Activated T-cell treated with anti-CD3 and anti-CD28 coated beads, Interleukin-2, amount 50 U/mL, for 48 hours (primary cell): ENCODE results near the gene THOC6.

Experiments
- DNase-seq, 2 experiments: peaks; one replicate each; pipeline ENCODE4 v3.0.0-alpha.2; 2020

THOC6 gene

DNA sequence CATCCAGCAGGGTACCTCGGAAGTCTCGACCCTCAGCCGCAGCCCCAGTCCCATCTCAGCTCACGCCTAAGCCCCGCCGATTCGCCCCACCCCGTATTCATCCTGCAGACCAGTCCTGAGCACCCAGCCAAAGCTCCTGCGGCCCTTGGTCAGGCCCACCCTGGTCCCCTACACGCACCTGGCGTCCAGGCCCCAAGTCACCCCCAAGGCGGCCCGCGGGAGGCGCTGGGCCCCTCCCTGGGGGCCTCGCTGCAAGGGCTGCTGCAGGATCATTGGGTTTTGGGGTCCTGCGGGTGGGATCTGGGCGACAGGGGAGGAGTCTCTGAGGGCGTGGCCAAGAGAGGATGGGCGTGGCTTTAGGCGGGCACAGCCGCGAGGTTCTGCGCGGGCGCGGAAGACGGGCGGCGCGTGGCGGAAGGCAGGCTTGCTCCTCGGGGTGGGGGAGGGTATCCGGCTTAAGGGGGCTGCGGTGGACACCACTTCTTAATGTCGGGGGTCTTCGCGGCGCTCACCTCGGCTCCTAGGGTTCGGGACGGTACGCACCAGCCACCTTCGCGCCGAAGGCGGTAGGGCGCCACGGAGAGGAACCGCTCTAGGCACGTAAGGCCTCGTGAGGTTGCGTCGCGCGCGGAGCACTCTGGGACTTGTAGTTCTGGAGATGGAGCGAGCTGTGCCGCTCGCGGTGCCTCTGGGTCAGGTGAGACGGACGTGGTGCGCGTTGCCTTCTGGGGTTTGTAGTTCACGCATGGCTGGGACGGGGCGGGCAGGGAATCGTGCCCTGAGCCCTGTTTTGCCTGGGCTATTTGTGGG is at the start of gene THOC6, which contains the start of gene HCFC1R1:
TSS of gene THOC6 (plus strand) at position 367 of the 810 bp plus-strand sequence. CDS start at position 659, 292 bp downstream.
TSS of gene HCFC1R1 (minus strand) at position 274 of the 810 bp plus-strand sequence. CDS start at position 273, 1 bp downstream.
- peak; percentile 97 for DNase-seq

DNA sequence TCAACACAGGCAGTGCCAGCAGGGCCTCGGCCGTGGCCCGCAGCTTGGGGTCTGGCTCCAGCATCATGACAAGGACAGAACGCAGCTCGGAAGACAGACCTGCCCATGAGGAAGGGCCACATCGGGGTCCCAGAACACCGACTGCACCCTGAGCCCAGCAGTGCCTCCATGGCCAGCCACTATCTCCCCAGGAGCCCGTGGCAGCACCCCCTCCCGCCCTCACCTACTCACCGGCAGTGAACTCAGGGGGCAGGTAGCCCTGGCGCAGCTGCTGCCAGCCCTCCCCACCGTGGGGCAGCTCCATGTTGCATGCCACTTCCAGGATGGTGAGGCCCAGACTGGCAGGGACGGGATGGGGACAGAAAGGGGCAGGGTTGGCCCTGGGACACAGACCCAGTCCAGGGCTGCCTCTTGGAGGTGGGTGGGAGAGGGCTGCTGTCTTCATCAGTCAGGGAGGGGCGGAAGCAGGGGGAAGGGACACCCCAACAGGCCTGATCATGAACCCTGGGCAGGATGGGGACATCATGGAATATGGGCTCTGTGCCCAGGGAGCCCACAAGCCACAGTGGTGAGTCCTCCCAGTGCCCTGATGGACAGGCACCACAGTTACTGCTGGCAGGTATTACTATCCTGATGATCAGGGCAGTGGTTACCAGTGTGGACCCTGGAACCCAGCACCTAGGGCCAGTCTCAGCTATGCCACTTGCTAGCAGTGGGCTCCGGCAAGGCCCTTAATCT is 49.3 kb upstream of the THOC6 start:
- no peak for DNase-seq

DNA sequence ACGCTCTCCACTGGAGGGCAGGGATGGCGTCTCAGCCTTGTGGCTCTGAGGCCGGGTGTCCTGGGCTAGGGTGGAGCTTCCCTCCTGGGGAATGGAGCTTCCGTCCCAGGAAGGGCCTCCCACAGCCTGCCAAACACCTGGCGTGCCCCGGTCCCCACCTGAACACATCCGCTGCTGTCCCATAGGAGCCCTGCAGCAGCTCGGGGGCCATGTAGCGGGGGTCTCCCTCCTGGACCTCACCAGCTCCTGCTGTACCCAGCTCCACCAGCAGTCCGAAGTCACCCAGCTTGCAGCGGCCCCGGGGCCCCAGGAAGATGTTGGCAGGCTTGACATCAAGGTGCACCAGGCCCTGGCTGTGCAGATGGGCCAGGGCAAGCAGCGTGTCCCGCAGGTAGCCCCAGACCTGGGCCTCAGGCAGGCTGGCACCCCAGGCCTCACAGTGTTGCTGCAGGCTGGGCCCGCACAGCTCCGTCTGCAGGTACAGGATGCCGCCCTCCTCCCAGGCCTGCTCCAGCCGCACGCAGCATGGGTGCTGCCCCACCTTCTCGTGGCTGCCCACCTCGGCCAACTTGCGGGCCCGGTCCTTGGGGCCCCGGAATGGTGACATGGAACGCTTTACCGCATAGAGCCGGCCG is 48.6 kb upstream of the THOC6 start:
- DNase-seq: no peak

DNA sequence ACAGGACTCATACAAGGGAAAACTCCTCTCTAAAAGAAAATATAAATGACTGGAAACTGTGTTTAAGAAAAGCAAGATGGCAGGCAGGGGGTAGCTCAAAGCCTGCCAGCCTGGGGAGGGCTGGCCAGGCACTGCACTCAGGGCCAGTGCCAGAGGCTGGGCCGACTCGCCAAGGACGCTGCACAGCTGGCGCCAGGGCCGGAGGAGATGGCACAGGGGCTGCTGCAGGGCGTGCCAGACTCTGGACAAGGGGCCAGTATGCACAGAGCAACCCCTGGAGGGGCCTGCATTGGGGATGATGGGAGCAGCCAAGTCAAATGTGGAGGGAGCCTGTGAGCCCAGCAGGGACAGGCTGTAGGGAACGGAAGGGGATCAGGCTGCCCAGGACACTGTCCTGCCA is 47.6 kb upstream of the THOC6 start:
- no peak for DNase-seq

DNA sequence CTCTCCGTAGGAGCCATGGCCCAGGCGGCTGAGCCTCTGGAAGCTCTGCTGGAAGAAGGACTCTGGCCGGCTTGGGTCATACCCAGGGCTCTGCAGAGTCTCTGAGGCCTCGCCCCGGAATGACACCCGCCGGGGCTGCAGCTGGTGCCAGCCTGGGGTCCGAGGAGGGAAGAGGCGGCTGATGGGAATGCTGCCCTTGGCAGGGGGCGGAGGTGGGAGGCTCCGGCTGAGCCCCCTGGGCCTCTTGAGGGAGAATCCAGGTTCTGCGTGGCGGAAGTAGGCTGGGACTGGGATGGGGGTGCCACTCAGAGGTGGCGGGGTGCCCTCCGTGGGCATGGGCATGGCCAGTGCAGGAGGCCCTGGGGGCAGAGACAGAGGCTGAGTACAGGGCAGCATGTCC is 47.2 kb upstream of the THOC6 start:
- no peak for DNase-seq

DNA sequence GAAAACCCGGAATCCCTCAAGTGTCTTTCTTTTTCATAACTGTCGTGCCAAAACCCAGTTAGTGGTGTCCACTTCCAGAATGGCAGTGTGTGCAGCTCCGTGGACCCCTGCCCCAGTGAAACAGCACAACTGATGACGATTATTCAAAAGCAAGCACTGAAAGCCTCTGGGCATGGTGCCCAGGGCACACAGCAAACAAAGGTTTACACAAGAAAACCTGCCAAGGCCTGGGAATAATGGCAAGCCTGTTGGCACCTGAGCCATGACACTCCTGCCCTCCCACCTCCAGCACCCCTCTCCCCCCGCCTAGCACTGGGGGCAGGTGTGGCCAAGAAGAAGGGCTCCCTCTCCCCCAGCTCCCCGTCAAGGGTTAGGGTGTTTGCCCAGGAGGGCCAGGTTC is 46.4 kb upstream of the THOC6 start:
- DNase-seq: no peak

DNA sequence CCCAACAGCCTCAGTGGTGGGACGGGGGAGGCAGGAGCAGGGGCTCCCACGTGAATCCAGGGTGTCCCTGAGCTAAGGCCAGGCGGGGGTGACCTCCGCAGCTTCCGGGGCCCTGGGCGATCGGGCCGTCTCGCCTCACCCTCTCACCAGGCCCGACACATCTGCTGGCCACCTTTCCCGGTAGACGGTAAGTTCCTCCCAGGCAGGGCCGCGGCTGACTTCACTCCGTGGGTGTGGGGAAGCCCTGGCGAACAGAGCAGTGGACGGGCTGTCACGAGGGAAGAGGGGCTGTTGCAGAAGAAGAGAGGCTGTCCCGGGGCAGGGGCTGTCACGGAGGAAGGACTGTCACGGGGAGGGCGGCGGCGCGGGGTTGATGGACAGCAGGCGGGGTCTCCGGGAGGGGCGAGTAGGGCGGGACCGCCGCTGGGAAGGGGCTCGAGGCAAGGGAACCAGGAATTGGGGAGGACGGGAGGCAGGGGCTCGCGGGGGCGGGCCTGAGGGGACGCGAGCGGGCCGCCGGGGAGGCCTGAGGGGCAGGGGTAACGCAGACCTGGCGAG is 44.1 kb upstream of the THOC6 start:
- peak; percentile 60 to 62 for DNase-seq

DNA sequence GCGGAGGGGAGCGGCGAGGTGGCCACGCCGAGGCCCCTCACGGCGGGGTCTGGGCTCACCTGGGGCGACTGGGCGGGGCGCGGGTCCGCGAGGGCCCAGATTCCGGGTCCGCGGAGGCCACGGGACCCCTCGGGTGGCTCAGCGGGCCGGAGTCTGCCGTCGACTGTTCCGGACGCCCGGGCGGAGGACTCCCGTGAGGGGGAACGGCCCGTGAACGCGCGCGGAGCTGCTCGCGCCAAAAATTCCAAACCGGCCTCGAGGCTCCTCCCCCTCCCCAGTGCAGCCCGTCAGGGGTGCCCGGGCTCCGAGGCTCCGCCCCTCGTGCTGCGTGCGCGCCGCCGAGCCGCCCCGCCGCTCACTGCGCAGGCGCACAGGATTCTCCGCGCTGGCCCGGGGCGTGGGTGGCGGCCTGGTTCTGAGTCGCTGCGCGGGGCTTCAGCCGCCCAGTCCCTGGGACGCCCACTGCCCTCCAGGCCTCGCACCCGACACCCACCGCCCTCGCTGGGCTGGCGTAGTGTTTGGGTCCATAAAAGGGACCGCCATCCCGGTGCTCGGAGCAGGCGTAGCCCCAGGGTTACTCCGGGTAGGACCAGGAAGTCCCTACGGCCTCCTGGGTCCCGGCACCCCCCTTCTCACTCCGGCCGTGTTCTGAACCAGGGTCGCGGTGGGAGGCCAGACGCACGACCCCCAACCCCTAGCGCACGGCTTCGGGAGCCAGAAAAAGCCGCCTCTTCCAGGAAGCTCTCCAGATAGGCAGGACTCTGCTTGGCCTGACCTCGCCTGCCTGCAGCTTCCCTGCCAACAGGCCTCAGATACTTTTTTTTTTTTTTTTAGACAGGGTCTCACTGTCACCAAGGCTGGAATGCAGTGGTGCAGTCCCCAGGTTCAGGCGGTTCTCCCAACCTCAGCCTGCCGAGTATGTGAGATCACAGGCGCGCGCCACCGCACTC is 43.3 kb upstream of the THOC6 start, which contains the start of gene PKMYT1:
TSS of gene PKMYT1 (minus strand) at position 220 of the 950 bp plus-strand sequence. CDS start 789 bp downstream, outside the sequence.
- DNase-seq: peak; percentile 96 to 99

DNA sequence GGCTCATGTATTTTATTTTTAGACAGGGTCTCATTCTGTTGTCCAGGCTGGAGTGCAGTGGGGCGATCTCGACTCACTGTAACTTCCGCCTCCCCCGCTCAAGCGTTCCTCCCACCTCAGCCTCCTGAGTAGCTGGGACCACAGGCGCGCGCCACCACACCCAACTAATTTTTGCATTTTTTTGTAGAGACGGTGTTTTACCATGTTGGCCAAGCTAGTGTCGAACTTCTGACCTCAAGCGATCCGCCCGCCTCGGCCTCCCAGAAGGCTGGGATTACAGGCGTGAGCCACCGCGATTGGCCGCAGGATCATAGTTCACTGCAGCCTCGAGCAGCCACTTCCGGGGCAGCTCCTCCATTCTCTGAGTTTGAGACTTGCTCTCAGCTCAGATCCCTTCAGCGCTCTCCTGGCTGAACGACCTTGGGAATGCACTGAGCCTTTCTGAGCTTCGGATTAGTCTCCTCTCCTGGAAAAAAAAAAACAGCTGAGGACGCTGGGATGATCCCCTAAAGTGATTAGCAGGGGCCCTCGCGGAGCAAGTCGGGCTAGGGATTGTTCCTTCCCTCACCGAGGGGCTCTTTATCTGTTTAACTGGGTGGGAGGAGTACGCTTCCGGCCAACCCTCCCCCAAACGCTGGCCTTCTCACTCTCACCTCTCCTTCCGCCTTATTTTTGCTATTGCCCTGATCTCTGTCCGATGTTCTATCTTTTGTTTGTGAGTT is 42.5 kb upstream of the THOC6 start:
- DNase-seq: no peak

DNA sequence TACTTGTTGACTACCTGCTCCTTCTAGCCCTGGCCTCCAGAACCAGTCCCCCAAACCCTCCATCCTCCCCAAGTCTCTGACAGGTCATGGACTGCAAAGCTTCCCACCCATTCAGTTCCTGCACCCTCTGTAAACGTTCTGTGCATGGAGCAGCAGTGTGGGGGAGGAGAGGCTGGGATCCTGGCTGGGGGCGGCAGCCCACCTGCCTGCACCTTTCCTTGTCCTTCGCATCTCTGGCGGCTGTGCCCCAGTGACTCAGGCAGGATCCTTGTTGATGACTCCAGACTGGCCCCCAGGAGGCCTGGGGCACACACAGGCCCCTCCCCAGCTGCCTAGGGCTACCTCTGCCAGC is 42.0 kb upstream of the THOC6 start:
- DNase-seq: no peak

DNA sequence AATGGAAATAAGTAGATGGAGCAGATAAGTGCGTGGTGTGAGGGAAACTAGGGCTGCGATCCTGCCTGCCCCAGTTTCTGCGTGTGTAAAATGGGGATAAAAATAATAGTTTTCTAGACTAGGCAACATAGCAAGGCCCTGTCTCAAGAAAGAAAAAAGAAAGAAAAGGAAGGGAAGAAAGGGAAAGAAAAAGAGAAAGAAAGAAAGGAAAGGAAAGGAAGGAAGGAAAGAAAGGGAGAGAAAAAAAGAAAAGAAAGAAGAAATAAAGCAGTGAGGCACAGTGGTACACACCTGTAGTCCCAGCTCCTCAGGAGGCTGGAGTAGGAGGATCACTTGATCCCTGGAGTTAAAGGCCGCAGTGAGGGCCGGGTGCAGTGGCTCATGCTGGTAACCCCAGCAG is 41.4 kb upstream of the THOC6 start:
- DNase-seq: no peak

DNA sequence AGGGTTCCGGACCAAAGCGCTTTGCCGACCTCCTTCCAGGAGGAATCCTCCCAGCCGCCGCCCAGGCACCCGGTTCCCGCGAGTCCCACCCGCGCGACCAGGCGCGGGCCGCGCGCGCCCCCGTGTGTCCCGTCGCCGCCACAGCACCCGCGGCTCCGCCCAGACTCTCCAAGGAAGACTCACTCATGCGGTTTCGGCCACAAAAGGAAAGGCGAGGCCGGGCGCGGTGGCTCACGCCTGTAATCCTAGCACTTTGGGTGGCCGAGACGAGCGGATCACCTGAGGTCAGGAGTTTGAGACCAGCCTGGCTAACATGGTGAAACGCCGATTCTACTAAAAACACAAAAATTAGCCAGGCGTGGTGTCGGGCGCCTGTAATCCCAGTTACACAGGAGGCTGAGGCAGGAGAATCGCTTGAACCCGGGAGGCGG is 40.1 kb upstream of the THOC6 start:
- peak; percentile 90 to 91 for DNase-seq

DNA sequence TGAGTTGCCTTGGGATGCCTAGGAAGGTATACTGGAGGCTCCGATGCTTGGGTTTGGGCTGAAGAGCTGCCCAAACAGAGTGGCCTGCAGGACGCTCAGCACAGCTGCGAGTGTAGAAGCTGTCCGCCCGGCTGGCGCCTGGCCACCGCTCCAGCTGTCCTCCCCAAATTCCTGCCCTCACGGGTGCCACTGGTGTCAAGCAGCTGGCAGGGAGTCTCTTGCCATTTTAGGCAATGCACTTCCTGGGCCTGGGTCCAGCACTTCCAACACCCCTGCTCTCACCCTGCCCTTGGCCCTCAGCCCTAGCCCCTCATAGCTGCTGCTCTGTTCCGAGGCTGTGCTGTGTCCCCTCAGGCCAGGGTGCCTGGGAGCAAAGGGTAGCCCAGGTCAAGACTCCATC is 38.4 kb upstream of the THOC6 start:
- no peak for DNase-seq

DNA sequence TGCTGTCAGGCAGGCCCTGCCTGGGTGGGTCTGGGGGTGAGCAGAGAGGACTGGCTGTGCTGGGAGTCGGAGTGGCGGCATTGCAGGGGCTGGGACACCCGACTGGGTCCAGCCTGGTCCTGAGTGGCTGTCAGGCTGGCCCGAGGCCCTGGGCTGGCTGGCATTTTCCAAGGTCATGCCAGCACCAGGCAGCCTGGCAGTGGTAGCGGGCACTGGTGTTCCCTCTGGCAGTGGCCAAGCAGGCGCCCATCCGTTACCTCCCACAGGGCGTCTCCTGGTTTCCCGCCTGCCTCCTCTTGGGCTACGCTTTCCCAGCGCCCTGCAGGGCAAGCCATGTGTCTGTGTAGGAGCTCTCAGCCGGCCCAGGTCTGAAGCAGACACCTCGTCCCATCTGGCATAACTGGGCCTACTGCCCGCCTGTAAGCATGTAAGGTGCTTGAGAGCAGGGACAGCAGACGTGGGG is 37.9 kb upstream of the THOC6 start:
- no peak for DNase-seq

DNA sequence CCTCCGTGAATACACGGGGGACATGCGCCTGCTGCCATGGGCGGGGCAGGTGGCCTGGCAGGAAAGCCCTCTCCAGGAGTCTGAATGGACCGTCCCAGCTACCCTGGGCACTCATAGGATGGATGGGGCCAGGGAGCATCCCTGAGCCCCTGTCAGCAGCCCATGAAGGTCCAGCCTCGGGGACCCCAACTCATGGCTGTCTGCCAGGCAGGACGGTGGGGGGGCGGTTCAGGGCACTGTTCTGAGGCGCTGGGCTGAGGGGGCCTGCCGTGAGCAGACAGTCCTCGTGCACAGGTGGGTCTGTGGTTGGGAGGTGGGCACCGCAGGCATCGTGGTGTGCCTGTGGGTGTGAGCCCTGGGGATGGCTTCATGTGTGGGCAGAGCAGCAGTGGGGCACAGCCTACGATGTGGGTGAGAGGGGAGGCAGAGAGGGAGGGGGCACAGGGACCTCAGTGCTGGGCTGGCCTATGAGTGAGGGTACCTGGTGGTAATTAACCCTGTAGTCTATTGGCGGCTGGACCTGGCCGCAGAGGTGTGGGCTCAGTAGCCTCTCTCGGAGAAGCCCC is 37.1 kb upstream of the THOC6 start:
- no peak for DNase-seq

DNA sequence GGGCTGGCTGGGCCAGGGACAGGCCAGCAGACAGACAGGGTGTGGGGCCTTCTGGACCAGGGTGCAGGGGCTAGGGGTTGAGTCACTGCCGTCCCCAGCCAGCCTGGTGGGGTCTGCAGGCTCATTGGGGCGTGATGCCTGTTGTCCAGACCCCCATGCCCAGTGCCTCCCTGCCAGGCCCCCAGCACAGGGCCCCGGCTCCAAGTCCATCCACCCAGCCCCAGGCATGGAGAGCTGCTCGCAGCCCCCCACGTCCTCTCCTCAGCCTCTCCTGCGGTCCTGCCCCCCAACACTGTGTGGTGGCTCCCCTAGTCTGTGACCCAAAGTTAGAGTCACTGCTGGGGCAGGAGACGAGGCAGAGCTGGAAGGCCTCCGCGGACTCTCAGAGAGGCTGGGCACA is 36.5 kb upstream of the THOC6 start:
- DNase-seq: no peak

DNA sequence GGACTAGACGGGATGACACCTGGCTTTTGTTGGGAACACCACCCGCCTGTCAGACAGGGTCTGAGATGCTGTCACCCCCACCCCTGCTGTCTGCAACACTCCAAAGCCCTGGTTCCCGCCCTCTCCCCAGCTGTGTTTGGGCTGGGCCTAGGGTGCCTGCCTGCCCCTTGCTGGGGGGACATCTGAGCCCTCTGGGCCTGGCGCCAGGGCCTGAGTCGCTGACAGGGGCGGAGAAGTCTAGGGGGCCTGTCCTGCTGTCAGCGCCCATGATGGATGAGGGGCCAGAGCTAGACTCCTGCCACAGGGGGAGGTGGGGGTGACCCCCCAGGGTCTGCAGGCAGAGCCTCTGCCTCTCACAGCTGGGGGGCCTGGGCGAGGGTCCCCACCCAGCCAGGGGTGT is 36.0 kb upstream of the THOC6 start:
- no peak for DNase-seq

DNA sequence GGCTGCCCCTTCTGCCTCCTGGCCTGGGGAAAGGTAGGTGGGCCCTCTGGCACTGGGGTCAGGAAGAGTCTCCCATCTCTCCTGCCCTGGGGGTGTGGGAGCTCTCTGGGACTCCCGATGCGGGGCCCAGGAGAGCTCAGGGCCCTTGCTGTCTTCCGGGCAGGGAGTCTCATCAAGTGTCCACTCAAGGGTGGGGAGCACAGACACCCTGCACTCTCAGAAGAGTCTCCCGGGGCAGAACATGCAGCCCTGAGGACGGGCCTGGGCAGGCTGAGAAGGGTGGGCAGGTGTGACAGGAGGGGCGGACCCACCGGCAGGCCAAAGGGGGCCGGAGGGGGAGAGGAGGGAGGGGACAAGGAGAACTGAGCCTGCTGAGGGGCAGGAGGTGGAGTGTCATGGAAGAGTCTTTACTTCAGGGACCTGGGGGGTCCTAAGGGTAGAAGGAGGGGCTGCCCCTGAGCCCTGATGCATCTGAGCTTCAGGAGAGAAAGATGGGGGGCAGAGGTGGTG is 35.2 kb upstream of the THOC6 start:
- no peak for DNase-seq

DNA sequence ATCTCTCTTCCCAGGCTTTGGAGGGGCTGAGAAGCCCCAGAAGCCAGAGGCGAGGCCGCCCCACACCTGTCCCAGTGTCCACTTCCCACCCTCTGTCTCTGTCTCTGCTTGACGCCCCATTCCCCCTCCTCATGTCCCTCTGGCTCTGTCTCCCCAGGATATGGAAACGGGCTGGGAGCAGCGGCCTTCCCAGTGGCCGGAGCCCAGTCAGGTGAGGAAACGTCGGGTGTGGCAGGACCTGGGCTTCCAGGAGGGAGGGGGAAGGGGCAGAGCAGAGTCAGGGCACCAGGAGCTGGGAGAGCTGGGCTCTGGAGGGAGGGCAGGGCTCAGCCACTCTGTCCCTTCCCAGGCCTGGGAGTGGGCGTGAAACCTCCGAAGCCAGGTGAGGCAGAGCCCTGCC is 32.9 kb upstream of the THOC6 start:
- no peak for DNase-seq

DNA sequence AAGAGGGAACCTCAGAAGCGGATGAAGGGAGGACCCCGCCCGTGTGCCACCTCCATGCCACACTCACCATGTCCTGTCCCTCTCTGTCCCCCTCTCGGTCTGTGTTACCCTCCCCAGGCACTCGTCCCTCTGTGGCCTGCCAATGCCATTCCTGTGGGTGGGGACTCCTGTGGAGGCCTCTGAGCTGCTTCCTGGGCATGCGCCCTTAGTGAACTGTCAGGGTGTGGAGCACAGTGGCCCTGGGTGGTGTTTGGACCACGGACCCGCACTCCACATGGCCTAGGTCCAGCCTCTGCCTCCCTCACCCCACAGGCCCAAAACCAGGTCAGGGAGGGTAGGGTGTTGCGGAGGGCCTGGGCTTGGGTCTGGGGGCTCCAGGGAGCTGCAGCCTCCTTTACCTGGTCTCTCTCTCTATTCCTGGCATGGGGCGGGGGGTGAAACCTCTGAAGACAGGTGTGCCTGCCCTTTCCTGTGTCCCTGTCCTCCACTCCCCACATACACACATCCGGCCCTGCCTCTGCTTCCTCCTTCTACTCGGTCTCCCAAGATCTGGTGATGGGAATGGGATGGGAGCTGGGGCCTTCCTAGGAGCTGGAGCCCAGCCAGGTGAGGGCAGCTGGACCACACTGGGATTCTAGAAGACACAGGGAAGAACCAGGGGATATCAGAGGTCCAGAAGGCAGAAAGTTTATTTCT is 32.1 kb upstream of the THOC6 start:
- DNase-seq: no peak
